Smooth muscle cell (in vitro differentiated cells): ENCODE results near the gene GRIN2B. TPM values are rescaled to one million over a fixed set of nuclear protein-coding genes. Genes with fewer than 3 reads are reported as not detected.

Experiments used
- DNase-seq: peaks from one replicate; lab custom pipeline; 2025; ENCODE audit not compliant: unreplicated experiment; lab: John Stamatoyannopoulos, UW
- H2AFZ ChIP-seq: fragments of 200-600 bp; sonication (generic); 2 replicates; pipeline ENCODE4 v1.6.0; 2016; ENCODE audit warnings: antibody characterized with exemption, low read depth, mild to moderate bottlenecking
- H3F3A ChIP-seq: fragments of 200-600 bp; sonication (generic); 2 replicates; pipeline ENCODE4 v1.6.0; 2017; ENCODE audit warnings: antibody characterized with exemption, low read depth
- H3K27ac ChIP-seq: fragments of 200-600 bp; sonication (generic); 2 replicates; pipeline ENCODE4 v1.5.1; 2016; ENCODE audit warnings: low read depth, mild to moderate bottlenecking
- H3K27me3 ChIP-seq: fragments of 200-600 bp; sonication (generic); 2 replicates; pipeline ENCODE4 v1.6.1; 2016; ENCODE audit warnings: low read depth, mild to moderate bottlenecking
- H3K36me3 ChIP-seq: fragments of 200-600 bp; sonication (generic); 2 replicates; pipeline ENCODE4 v1.5.1; 2016; ENCODE audit warnings: low read depth
- H3K4me1 ChIP-seq: fragments of 200-600 bp; sonication (generic); 2 replicates; pipeline ENCODE4 v1.5.1; 2016; ENCODE audit warnings: low read depth
- H3K4me2 ChIP-seq: fragments of 200-600 bp; sonication (generic); 2 replicates; pipeline ENCODE4 v1.6.0; 2016; ENCODE audit warnings: mild to moderate bottlenecking
- H3K4me3 ChIP-seq: fragments of 200-600 bp; sonication (generic); 2 replicates; pipeline ENCODE4 v1.5.1; 2016; ENCODE audit warnings: mild to moderate bottlenecking
- H3K79me2 ChIP-seq: fragments of 200-600 bp; sonication (generic); 2 replicates; pipeline ENCODE4 v1.6.0; 2016; ENCODE audit warnings: low read depth, mild to moderate bottlenecking
- H3K9ac ChIP-seq: fragments of 200-600 bp; sonication (generic); 2 replicates; pipeline ENCODE4 v1.6.0; 2016; ENCODE audit warnings: low read depth
- H3K9me3 ChIP-seq: fragments of 200-600 bp; sonication (generic); replicated peaks from 2 replicates; pipeline ENCODE4 v1.5.1; 2016; ENCODE audit warnings: low read depth
- H4K20me1 ChIP-seq: fragments of 200-600 bp; sonication (generic); 2 replicates; pipeline ENCODE4 v1.6.0; 2016; ENCODE audit warnings: low read depth
- CTCF ChIP-seq: fragments of 200-600 bp; sonication (generic); IDR thresholded peaks from 2 replicates; pipeline ENCODE4 v1.5.1; 2017; ENCODE audit warnings: borderline replicate concordance, mild to moderate bottlenecking, antibody characterized with exemption; ENCODE audit not compliant: insufficient read depth, poor library complexity, severe bottlenecking
- WGBS: methylation state at CpG from one replicate; pipeline ENCODE4 v1.1.7; 2016; ENCODE audit warnings: low lambda C conversion rate; 5-methylcytosine and 5-hydroxymethylcytosine counted together
- polyA plus RNA-seq: library from polyadenylated mRNA; unstranded; fragments of >200 nt; fragmentation: Nextera tagmentation; extraction: Ambion mirVana; gene quantifications from 2 replicates; pipeline ENCODE4 v1.2.1, GENCODE V29; 2016
- total RNA-seq: library from RNA; depleted of rRNA; stranded (reverse); fragments of >200 nt; gene quantifications from 2 replicates; pipeline ENCODE4 v1.2.3, GENCODE V29; 2014

The GRIN2B gene
- total and polyA plus RNA-seq, 2 experiments from 2014 or later: not detected

- H3K4me3 ChIP-seq: peak overlapping the region; percentile 47
- WGBS: 32% methylated on average over 15 of the region's 15 CpGs
- peaks cover 17% of the 10 kb centered on the region for H3K4me1 ChIP-seq
- H3K27me3 ChIP-seq: peaks cover 96% of the 10 kb centered on the region
- H3K4me2 ChIP-seq: peak overlapping the region; percentile 94
- no peak overlapping the region for H3K27ac ChIP-seq
- H3K9me3 ChIP-seq: no peaks in the 10 kb centered on the region
- DNase-seq: no peak
- H3K9ac ChIP-seq: no peak overlapping the region
- no peak for TF ChIP-seq CTCF
- no peaks in the 10 kb centered on the region for H4K20me1 ChIP-seq
- no peaks in the 10 kb centered on the region for H3K36me3 ChIP-seq
- no peak overlapping the region for H2AFZ ChIP-seq
- H3F3A ChIP-seq: no peaks in the 10 kb centered on the region
- H3K79me2 ChIP-seq: no peaks in the 10 kb centered on the region
Measured at GRCh38 chr12:13979772-13980378, 1.5 kb downstream of the GRIN2B start.

GRCh38 chr12:13978876-13979275, 2.5 kb downstream of the GRIN2B start:
- Histone ChIP-seq H3K79me2 (no peaks in the 10 kb centered on the region), H3K27ac (no peak overlapping the region), H3K4me1 (peaks cover 17% of the 10 kb centered on the region), H3K4me3 (no peak overlapping the region), H3F3A (no peaks in the 10 kb centered on the region), H3K27me3 (peaks cover 96% of the 10 kb centered on the region), H2AFZ (no peak overlapping the region), H3K9ac (no peak overlapping the region), H4K20me1 (no peaks in the 10 kb centered on the region), H3K36me3 (no peaks in the 10 kb centered on the region), H3K9me3 (no peaks in the 10 kb centered on the region), H3K4me2 (no peak overlapping the region)
- 88% methylated on average over 4 of the region's 4 CpGs for WGBS
- DNase-seq: no peak
- TF ChIP-seq CTCF: no peak

GRCh38 chr12:13976880-13977279, 4.5 kb downstream of the GRIN2B start:
- peaks cover 81% of the 10 kb centered on the region for H3K27me3 ChIP-seq
- H3K4me2 ChIP-seq: no peak overlapping the region
- no peaks in the 10 kb centered on the region for H3K79me2 ChIP-seq
- no peak overlapping the region for H3K9ac ChIP-seq
- no peak overlapping the region for H3K4me3 ChIP-seq
- no peak for DNase-seq
- H3K27ac ChIP-seq: no peak overlapping the region
- no peaks in the 10 kb centered on the region for H4K20me1 ChIP-seq
- H2AFZ ChIP-seq: no peak overlapping the region
- TF ChIP-seq CTCF: no peak
- H3K9me3 ChIP-seq: no peaks in the 10 kb centered on the region
- no peaks in the 10 kb centered on the region for H3K36me3 ChIP-seq
- H3F3A ChIP-seq: no peaks in the 10 kb centered on the region
- H3K4me1 ChIP-seq: peaks cover 17% of the 10 kb centered on the region
- WGBS: 87% methylated on average over 2 of the region's 2 CpGs

GRCh38 chr12:13976028-13976584, 5.3 kb downstream of the GRIN2B start:
- Histone ChIP-seq H3K4me1 (peaks cover 10% of the 10 kb centered on the region), H3K27me3 (peaks cover 76% of the 10 kb centered on the region), H3K79me2 (no peaks in the 10 kb centered on the region), H3K36me3 (no peaks in the 10 kb centered on the region), H4K20me1 (no peaks in the 10 kb centered on the region), H3K4me2 (no peak overlapping the region), H3K9me3 (no peaks in the 10 kb centered on the region), H3F3A (no peaks in the 10 kb centered on the region), H3K9ac (no peak overlapping the region), H3K4me3 (no peak overlapping the region), H2AFZ (no peak overlapping the region), H3K27ac (no peak overlapping the region)
- no peak for TF ChIP-seq CTCF
- 80% methylated on average over 7 of the region's 7 CpGs for WGBS
- no peak for DNase-seq
